H1 (cell line): Measurements from ENCODE around the gene CAMKMT. TPM values are rescaled to one million over a fixed set of nuclear protein-coding genes. Genes with fewer than 3 reads are reported as not detected.

Experiments
- CTCF ChIA-PET: fragments of 300-600 bp; sonication (Branson Sonifier 250); formaldehyde crosslinking; loops from one replicate; lab custom pipeline; 2021; ENCODE audit not compliant: partially characterized antibody; lab: Charles Lee
- POLR2A ChIA-PET: fragments of 300-600 bp; sonication (Branson Sonifier 250); formaldehyde crosslinking; loops from one replicate; lab custom pipeline; 2021; ENCODE audit warnings: inconsistent platforms; ENCODE audit not compliant: partially characterized antibody; lab: Charles Lee
- DNase-seq, 2 experiments: peaks; one replicate each; pipeline versions ENCODE4 v3.0.0 to v3.0.0-alpha.2; 2010 to 2022; ENCODE audit warnings: low spot score in 2 of 2, low read depth in 1 of 2, mixed read lengths in 1 of 2
- FAIRE-seq: peaks from 2 replicates; lab custom pipeline; 2011; peaks lifted over from hg19 to GRCh38; lab: Jason Lieb, UNC
- H2AFZ ChIP-seq: 2 replicates; pipeline ENCODE4 v1.8.1; 2012; ENCODE audit warnings: low read length, inconsistent platforms
- H2AK5ac ChIP-seq: 2 replicates; pipeline ENCODE4 v1.6.1; 2013; ENCODE audit warnings: low read depth, low read length
- H2BK120ac ChIP-seq: replicated peaks from 2 replicates; pipeline ENCODE3; 2013; ENCODE audit warnings: low read depth, low read length, inconsistent platforms
- H2BK12ac ChIP-seq: 2 replicates; pipeline ENCODE4 v1.6.1; 2013; ENCODE audit warnings: low read depth, low read length
- H2BK15ac ChIP-seq: 2 replicates; pipeline ENCODE4 v1.6.1; 2013; ENCODE audit warnings: low read length
- H2BK20ac ChIP-seq: 2 replicates; pipeline ENCODE4 v1.6.1; 2013; ENCODE audit warnings: low read length
- H2BK5ac ChIP-seq: 2 replicates; pipeline ENCODE4 v1.6.1; 2013; ENCODE audit warnings: low read depth, low read length
- H3K14ac ChIP-seq: 2 replicates; pipeline ENCODE4 v1.6.1; 2013; ENCODE audit warnings: inconsistent platforms; ENCODE audit not compliant: insufficient read length
- H3K18ac ChIP-seq: 2 replicates; pipeline ENCODE4 v1.6.1; 2013; ENCODE audit warnings: low read length; ENCODE audit errors: extremely low read depth
- H3K23ac ChIP-seq: 2 replicates; pipeline ENCODE4 v1.6.1; 2013; ENCODE audit warnings: inconsistent platforms; ENCODE audit not compliant: insufficient read length
- H3K23me2 ChIP-seq: 2 replicates; pipeline ENCODE4 v1.6.1; 2013; ENCODE audit warnings: low read depth, low read length
- H3K27ac ChIP-seq: 2 replicates; pipeline ENCODE4 v1.6.1; 2011; ENCODE audit warnings: low read depth, low read length, inconsistent platforms
- H3K27me3 ChIP-seq, 4 experiments: replicated peaks in 1 of 4; 1 replicate in 1 of 4; 2 replicates in 3 of 4; pipeline versions ENCODE4 v1.6.1 to v1.8.1; 2011 to 2013; ENCODE audit warnings: low read length in 3 of 4, mild to moderate bottlenecking in 3 of 4, inconsistent platforms in 2 of 4, mixed read lengths in 2 of 4, moderate library complexity in 1 of 4; ENCODE audit not compliant: control insufficient read depth in 3 of 4, insufficient read depth in 3 of 4; ENCODE audit errors: extremely low read depth in 1 of 4
- H3K36me3 ChIP-seq, 4 experiments: 2 replicates each; pipeline versions ENCODE4 v1.6.1 to v1.8.1; 2011 to 2013; ENCODE audit warnings: mild to moderate bottlenecking in 4 of 4, low read length in 3 of 4, moderate library complexity in 2 of 4, control low read depth in 1 of 4, inconsistent platforms in 1 of 4; ENCODE audit not compliant: insufficient read depth in 4 of 4, control insufficient read depth in 2 of 4
- H3K4ac ChIP-seq: replicated peaks from 2 replicates; pipeline ENCODE3; 2013; ENCODE audit warnings: low read length, low read depth, mixed read lengths, inconsistent platforms; ENCODE audit not compliant: insufficient read length
- H3K4me1 ChIP-seq, 4 experiments: replicated peaks in 1 of 4; 1 replicate in 1 of 4; 2 replicates in 3 of 4; pipeline versions ENCODE4 v1.6.1 to v1.8.1; 2011 to 2013; ENCODE audit warnings: low read length in 3 of 4, inconsistent platforms in 2 of 4, mixed read lengths in 1 of 4; ENCODE audit not compliant: insufficient read depth in 4 of 4, control insufficient read depth in 3 of 4
- H3K4me2 ChIP-seq, 2 experiments: 2 replicates each; pipeline versions ENCODE4 v1.6.1 to v1.8.1; 2011 to 2013; ENCODE audit warnings: low read depth in 2 of 2, low read length in 2 of 2, control low read depth in 1 of 2, inconsistent platforms in 1 of 2, mild to moderate bottlenecking in 1 of 2; ENCODE audit not compliant: insufficient read depth in 1 of 2
- H3K4me3 ChIP-seq, 4 experiments: fragments of 200-600, 300-600 bp in 1 of 4; sonication (generic), shearing (Covaris generic), sonication (Bioruptor Twin) in 1 of 4; 2 replicates each; pipeline versions ENCODE4 v1.5.1 to v1.8.1; 2011 to 2016; ENCODE audit warnings: low read length in 4 of 4, low read depth in 3 of 4, control low read depth in 2 of 4, inconsistent platforms in 2 of 4, mild to moderate bottlenecking in 2 of 4, mixed read lengths in 1 of 4, moderate library complexity in 1 of 4; ENCODE audit not compliant: insufficient read depth in 2 of 4; ENCODE audit errors: extremely low read depth in 1 of 4
- H3K56ac ChIP-seq: replicated peaks from 2 replicates; pipeline ENCODE3; 2013; ENCODE audit warnings: low read depth, mild to moderate bottlenecking, mixed read lengths, low read length, inconsistent platforms; ENCODE audit not compliant: insufficient read length
- H3K79me1 ChIP-seq: 2 replicates; pipeline ENCODE4 v1.6.1; 2013; ENCODE audit warnings: low read depth, low read length, control low read depth
- H3K79me2 ChIP-seq, 2 experiments: 2 replicates each; pipeline versions ENCODE4 v1.6.1 to v1.8.1; 2012 to 2013; ENCODE audit warnings: low read length in 2 of 2, mild to moderate bottlenecking in 2 of 2, inconsistent platforms in 1 of 2; ENCODE audit not compliant: insufficient read depth in 2 of 2, control insufficient read depth in 1 of 2
- H3K9ac ChIP-seq, 4 experiments: replicated peaks in 1 of 4; 1 replicate in 1 of 4; 2 replicates in 3 of 4; pipeline versions ENCODE4 v1.6.1 to v1.8.1; 2011 to 2013; ENCODE audit warnings: low read depth in 3 of 4, low read length in 3 of 4, control low read depth in 2 of 4, mild to moderate bottlenecking in 2 of 4, moderate library complexity in 2 of 4, inconsistent platforms in 1 of 4; ENCODE audit errors: extremely low read depth in 1 of 4
- H3K9me3 ChIP-seq, 2 experiments: 2 replicates each; pipeline versions ENCODE4 v1.6.1 to v1.8.1; 2012 to 2013; ENCODE audit warnings: mild to moderate bottlenecking in 2 of 2, moderate library complexity in 2 of 2, control low read depth in 1 of 2, inconsistent platforms in 1 of 2, low read depth in 1 of 2, low read length in 1 of 2, mixed read lengths in 1 of 2; ENCODE audit not compliant: insufficient read depth in 2 of 2
- H4K20me1 ChIP-seq, 2 experiments: replicated peaks in 1 of 2; 2 replicates each; pipeline versions ENCODE3 to v1.8.1; 2011 to 2013; ENCODE audit warnings: inconsistent platforms in 2 of 2, low read length in 2 of 2, mild to moderate bottlenecking in 1 of 2; ENCODE audit not compliant: insufficient read depth in 2 of 2, control insufficient read depth in 1 of 2
- H4K5ac ChIP-seq: 2 replicates; pipeline ENCODE4 v1.6.1; 2013; ENCODE audit warnings: low read length, low read depth, mixed read lengths, inconsistent platforms; ENCODE audit not compliant: insufficient read length
- H4K8ac ChIP-seq: 2 replicates; pipeline ENCODE4 v1.8.0; 2013; ENCODE audit warnings: mild to moderate bottlenecking, moderate library complexity, low read length, inconsistent platforms; ENCODE audit not compliant: insufficient read depth; ENCODE audit errors: extremely low read depth
- H4K91ac ChIP-seq: replicated peaks from 2 replicates; pipeline ENCODE3; 2013; ENCODE audit warnings: low read length, mixed read lengths, inconsistent platforms; ENCODE audit not compliant: insufficient read length
- CHD1 ChIP-seq: IDR thresholded peaks from 2 replicates; pipeline ENCODE4 v1.6.1; 2012; ENCODE audit warnings: low read depth, low read length, improper control_type of control experiment
- KDM4A ChIP-seq: IDR thresholded peaks from one replicate; pipeline ENCODE4 v1.7.1; 2012; ENCODE audit warnings: low read depth, mild to moderate bottlenecking, moderate library complexity, low read length, inconsistent platforms; ENCODE audit not compliant: severe bottlenecking
- SAP30 ChIP-seq: fragments of 300-600 bp; sonication (generic); IDR thresholded peaks from 2 replicates; pipeline ENCODE4 v1.7.1; 2012; ENCODE audit warnings: low read length, moderate library complexity, mild to moderate bottlenecking, inconsistent platforms; ENCODE audit not compliant: insufficient read depth, insufficient replicate concordance
- YY1 ChIP-seq: IDR thresholded peaks from 2 replicates; pipeline ENCODE4 v1.6.1; 2011; ENCODE audit warnings: low read depth, mild to moderate bottlenecking, low read length
- WGBS, 2 experiments: shearing (Covaris generic) in 1 of 2; methylation state at CpG; one replicate each; pipeline versions ENCODE4 v1.1.6 to v1.1.7; 2013 to 2015; ENCODE audit warnings: low lambda C conversion rate in 2 of 2, mixed read lengths in 2 of 2, inconsistent platforms in 1 of 2, low coverage in 1 of 2, missing lambda C conversion rate in 1 of 2; ENCODE audit not compliant: insufficient replicate concordance in 2 of 2, insufficient coverage in 1 of 2, insufficient read length in 1 of 2; ENCODE audit errors: extremely low coverage in 1 of 2, missing lambda C conversion rate in 1 of 2; 5-methylcytosine and 5-hydroxymethylcytosine counted together
- polyA plus RNA-seq, 7 experiments: library from polyadenylated mRNA; depleted of rRNA in 3 of 7; stranded (reverse) in 5 of 7; unstranded in 2 of 7; fragments of >200 nt in 5 of 7; fragments of 200-250 nt in 2 of 7; gene quantifications; 1 replicate in 5 of 7; 2 replicates in 1 of 7; 4 replicates in 1 of 7; pipeline versions ENCODE4 v1.2.1 to v1.2.3, GENCODE V29; 2011 to 2013; ENCODE audit warnings: missing spikeins in 2 of 7, mixed read lengths in 2 of 7
- total RNA-seq: library from RNA; stranded (reverse); fragmentation: NEBNext Ultra II Directional; extraction: Animal tissue kit (Norgen Biotek cat#: 25700); gene quantifications from 2 replicates; pipeline ENCODE4 v1.2.1, GENCODE V29; 2021
- TF ChIP-seq, protein P1 (sequence below), 3 experiments: IDR thresholded peaks; 1 replicate in 2 of 3; 2 replicates in 1 of 3; pipeline versions ENCODE4 v1.5.1 to v1.6.1; 2011; ENCODE audit warnings: low read length in 3 of 3, mild to moderate bottlenecking in 3 of 3, inconsistent platforms in 2 of 3, low read depth in 1 of 3, moderate library complexity in 1 of 3; ENCODE audit not compliant: insufficient read depth in 1 of 3; ENCODE audit errors: control extremely low read depth in 1 of 3

The CAMKMT gene
- total and polyA plus RNA-seq, 2 of the 8 experiments (the other 6 are each of a cell fraction or from before 2014, with no cell fraction given), result 14.7 to 22.4 TPM

DNA sequence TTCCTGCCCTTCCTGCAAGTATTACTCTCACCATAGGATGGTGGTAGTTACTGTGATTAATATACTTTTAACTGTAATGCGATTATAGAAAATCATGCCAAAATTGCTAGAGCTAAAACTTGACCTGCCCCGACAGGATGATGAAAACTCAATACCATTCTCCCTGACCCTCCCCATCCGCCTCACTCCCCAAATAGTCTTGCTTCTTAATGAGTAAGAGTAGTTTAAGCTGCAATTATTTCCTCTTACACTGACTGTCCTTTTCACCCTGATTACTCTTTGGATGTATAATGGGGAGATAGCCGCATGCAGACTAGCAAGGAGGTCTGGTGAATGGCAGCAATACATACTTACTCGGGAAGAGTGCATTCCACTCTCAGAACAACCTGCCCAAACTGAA lies 310.2 kb downstream of the CAMKMT start:
- Histone ChIP-seq H3K4me1 (peaks cover 4 to 14% (median 9%) of the 10 kb centered on the region in 4 experiments; a peak in 6 of 7 replicates), H2BK20ac (no peak overlapping the region), H4K8ac (no peak overlapping the region), H4K91ac (no peak overlapping the region), H2BK12ac (no peak overlapping the region), H3K9ac (no peak overlapping the region; a peak in 1 of 7 replicates), H4K5ac (no peak overlapping the region), H3K56ac (no peak overlapping the region), H2BK5ac (no peak overlapping the region), H2BK15ac (no peak overlapping the region), H3K79me2 (no peaks in the 10 kb centered on the region), H3K9me3 (no peaks in the 10 kb centered on the region), H2AK5ac (no peak overlapping the region), H2BK120ac (no peak overlapping the region), H3K4me3 (no peak overlapping the region), H3K4me2 (no peak overlapping the region), H3K27me3 (no peaks in the 10 kb centered on the region), H3K79me1 (0 out of 2 replicates have a peak, but pooled peaks cover 2% of the 10 kb centered on the region), H3K36me3 (no peaks in the 10 kb centered on the region), H3K14ac (no peak overlapping the region), H3K4ac (no peak overlapping the region), H4K20me1 (no peaks in the 10 kb centered on the region), H3K27ac (no peak overlapping the region), H3K23me2 (no peaks in the 10 kb centered on the region), H3K18ac (no peak overlapping the region; the same call in 1 of the 2 replicates), H3K23ac (no peak overlapping the region), H2AFZ (no peak overlapping the region)
- 84% methylated on average over 5 of the region's 5 CpGs; no CpG with 5 or more reads in 1 of the 2 experiments for WGBS, 2 experiments
- ChIA-PET CTCF (interaction anchor here (0.7 to 1.5 kb wide), 9 partner anchors 9 to 279 kb away, joined by 3 to 5 read pairs (median 3); no protein-coding TSS in a partner anchor), POLR2A (interaction anchor here (1.0 kb wide), 1 partner anchor 33 kb away, joined by 4 read pairs; no protein-coding TSS in a partner anchor)
- DNase-seq (no peak), FAIRE-seq (no peak)
- TF ChIP-seq SAP30 (no peak), YY1 (no peak), KDM4A (no peak), CHD1 (no peak)
- TF ChIP-seq, protein P1, sequence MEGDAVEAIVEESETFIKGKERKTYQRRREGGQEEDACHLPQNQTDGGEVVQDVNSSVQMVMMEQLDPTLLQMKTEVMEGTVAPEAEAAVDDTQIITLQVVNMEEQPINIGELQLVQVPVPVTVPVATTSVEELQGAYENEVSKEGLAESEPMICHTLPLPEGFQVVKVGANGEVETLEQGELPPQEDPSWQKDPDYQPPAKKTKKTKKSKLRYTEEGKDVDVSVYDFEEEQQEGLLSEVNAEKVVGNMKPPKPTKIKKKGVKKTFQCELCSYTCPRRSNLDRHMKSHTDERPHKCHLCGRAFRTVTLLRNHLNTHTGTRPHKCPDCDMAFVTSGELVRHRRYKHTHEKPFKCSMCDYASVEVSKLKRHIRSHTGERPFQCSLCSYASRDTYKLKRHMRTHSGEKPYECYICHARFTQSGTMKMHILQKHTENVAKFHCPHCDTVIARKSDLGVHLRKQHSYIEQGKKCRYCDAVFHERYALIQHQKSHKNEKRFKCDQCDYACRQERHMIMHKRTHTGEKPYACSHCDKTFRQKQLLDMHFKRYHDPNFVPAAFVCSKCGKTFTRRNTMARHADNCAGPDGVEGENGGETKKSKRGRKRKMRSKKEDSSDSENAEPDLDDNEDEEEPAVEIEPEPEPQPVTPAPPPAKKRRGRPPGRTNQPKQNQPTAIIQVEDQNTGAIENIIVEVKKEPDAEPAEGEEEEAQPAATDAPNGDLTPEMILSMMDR (IDR thresholded peaks at IDR 0.05; ENCODE audit: control extremely low read depth in 1 of 3, insufficient read depth in 1 of 3, low read depth in 1 of 3, low read length in 3 of 3), result no peak
